Activated CD4-positive, alpha-beta T cell treated with anti-CD3 and anti-CD28 coated beads for 4 hours (primary cell): ENCODE data around the gene ASIC4.

Source experiments
- DNase-seq, 2 donors: peaks; one replicate each; pipeline ENCODE4 v3.0.0-alpha.2; 2020

ASIC4 gene

DNA sequence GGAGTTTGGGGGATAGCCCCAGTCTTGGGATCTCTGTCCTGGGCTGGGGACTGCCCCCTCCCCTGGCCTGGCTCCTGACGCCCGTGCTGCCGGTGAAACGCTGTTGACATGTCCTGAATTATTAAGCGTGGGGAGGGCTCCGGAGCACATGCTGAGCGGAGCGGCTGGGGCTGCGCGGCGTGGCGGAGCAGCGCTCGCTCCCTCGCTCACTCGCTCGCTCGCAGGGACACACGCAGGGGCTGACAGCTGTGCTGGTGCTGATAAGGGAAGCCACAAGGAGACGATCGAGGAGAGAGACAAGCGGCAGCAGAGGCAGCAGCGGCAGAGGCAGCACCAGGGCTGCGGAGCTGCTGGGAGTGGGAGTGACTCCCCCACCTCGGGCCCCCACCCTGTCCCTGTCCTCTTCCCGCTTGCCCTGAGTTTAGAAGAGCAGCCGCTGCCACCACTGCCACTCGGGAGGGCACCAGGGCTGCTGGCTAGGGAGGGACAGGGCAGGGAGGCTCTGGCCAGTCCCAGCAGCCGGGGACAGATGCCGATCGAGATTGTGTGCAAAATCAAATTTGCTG is at the start of gene ASIC4:
Gene ASIC4 (plus strand): TSS at position 287 of the 566 bp plus-strand sequence. CDS start 243 bp downstream, at position 530.
- DNase-seq = no peak

DNA sequence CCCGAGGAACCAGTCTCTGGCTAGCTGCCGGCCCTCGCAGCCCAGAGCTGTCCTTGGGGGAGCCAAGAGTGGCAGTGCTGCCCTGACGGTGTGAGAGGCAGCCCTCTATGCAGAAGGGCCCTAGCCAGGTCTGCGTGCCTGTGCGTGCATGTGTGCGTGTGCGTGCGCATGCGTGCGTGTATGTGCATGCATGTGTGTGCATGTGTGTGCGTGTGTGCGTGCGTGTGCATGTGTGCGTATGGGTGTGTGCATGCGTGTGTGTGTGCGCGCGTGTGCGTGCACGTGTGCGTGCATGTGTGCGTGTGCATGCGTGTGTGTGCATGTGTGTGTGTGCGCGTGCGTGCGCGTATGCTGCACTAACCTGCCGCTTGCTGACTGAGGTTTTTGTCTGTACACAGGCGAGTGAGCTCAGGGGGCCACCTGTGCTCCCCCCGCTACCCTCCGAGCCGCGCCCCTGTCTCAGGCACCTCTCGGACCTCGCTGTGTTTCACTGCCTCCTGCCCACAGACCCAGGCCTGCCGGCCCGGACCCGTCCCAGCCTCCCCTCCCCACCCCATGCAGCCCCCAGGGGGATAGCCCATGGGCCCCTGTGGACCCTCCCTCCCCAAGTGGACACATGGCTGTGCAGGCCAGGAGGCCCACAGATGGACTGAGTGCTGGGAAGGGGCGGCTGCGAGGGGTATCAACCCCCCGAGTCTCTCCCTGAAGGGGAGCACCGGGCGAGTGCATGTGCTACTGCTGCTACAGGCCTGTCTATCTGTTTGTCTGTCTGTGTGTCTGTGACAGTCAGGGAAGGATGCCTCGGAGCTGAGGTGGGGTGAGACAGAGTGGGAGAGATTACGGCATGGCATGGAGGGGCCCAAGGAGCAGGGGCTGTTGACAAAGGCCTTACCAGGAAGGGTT is 48.4 kb upstream of the ASIC4 start:
- no peak for DNase-seq

DNA sequence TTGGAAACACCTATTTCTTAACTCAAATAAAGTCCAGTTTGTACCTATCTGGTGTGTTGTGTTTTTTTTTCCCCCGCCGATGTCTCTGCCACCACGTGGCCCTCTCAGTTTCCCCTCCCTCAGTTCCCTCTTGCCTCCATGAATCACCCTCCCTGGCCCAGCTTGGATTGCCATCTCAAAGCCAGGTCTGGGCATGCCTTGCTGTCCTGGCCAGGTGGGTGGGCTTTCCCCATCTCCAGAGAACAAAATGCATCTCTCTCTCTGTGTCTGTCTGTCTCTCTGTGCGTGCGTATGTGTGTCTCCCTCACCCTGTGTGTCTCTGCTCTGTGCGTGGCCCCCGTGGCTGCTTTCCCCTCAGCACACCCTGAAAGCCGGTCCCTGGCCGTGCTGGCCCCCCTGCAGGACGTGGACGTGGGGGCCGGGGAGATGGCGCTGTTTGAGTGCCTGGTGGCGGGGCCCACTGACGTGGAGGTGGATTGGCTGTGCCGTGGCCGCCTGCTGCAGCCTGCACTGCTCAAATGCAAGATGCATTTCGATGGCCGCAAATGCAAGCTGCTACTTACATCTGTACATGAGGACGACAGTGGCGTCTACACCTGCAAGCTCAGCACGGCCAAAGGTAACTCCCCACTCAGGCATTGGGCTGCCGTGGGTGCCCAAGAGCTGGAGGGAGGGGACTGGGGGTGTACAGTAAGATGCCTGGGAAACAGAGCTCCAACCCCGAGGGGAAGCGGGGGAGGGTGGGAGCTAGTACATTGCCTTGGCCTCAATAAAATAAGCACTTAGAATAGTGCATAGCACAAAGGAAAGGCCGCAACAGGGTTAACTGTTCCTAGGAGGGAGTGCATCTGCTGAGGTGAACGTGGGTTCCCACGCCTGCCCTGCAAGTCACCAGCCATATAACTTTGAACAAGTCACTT is 47.2 kb upstream of the ASIC4 start:
- DNase-seq = no peak

- no peak for DNase-seq
These were observed 46.6 kb upstream of the ASIC4 start for GRCh38 chr2:219467736-219468075.

DNA sequence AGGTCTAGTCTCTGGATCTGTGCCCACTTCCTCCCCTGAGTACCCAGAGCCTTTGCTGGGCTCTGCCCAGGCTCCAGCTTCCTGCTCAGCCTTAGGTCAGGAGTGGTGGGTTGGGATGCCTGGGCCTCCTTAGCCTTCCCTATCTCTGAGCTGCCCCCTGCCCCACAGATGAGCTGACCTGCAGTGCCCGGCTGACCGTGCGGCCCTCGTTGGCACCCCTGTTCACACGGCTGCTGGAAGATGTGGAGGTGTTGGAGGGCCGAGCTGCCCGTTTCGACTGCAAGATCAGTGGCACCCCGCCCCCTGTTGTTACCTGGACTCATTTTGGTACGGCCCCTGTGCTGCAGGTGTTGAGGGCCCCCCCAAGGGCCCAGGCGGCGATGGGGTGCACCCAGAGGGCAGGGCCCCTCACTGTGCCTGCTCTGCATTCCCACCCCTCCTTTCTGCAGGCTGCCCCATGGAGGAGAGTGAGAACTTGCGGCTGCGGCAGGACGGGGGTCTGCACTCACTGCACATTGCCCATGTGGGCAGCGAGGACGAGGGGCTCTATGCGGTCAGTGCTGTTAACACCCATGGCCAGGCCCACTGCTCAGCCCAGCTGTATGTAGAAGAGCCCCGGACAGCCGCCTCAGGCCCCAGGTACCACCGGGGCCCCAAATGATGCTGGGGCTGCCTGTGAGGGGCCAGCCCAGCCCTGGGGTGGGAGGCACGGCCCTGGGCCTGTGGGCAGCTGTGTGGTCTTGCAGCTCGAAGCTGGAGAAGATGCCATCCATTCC is 45.7 kb upstream of the ASIC4 start:
- DNase-seq = no peak

DNA sequence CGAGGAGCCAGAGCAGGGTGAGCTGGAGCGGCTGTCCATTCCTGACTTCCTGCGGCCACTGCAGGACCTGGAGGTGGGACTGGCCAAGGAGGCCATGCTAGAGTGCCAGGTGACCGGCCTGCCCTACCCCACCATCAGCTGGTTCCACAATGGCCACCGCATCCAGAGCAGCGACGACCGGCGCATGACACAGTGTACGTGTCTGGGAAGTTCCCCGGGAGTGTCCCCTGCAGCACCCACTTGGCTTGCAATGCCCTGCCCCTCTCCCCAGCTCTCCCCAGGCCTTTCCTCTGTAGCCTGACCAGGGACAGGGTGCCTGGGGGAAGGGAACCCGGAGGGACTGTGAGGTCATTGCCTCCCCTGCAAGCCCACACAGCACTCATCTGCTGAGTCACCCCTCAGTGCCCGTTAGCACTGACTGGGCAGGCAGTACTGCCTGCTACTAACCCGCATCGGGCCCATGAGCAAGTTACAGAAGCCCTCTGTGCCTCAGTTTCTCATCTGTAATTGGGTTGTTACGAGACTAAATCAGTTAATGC is 45.0 kb upstream of the ASIC4 start:
- DNase-seq = no peak

GRCh38 chr2:219470429-219470828 is 43.9 kb upstream of the ASIC4 start:
- DNase-seq = no peak

DNA sequence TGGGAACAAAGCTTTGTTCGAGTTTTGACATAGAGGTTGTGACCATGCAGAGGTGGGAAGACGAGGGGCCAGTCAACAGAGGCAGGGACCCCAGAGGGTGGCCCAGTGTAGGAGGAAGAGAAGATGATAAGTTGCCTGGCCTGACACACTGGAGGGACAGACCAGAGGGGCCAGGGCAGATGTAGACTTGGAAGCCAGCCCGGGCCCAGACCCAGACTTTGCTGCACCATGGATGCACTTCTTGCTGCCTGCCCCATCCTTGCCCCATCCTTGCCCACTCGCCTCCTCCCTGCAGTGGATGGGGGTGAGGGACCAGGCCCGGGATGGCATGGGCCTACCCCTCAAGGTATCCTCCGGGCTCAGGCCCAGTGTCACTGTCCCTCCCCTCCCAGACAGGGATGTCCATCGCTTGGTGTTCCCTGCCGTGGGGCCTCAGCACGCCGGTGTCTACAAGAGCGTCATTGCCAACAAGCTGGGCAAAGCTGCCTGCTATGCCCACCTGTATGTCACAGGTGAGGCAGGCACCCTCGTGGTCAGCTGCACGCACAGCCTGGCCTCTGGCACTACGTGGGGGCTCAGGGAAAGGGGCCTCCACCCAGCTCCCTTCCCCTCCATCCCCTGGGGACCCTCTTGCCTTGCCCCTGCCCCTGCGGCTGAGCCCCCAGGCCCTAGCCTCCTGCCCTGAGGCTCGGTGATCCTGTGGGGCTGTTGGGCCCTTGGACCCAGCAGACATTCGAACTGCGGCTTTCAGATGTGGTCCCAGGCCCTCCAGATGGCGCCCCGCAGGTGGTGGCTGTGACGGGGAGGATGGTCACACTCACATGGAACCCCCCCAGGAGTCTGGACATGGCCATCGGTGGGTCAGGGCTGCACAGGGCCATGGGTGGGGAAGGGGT is 42.6 kb upstream of the ASIC4 start:
- no peak for DNase-seq

- no peak for DNase-seq
These were observed 41.6 kb upstream of the ASIC4 start for GRCh38 chr2:219472629-219473187.

DNA sequence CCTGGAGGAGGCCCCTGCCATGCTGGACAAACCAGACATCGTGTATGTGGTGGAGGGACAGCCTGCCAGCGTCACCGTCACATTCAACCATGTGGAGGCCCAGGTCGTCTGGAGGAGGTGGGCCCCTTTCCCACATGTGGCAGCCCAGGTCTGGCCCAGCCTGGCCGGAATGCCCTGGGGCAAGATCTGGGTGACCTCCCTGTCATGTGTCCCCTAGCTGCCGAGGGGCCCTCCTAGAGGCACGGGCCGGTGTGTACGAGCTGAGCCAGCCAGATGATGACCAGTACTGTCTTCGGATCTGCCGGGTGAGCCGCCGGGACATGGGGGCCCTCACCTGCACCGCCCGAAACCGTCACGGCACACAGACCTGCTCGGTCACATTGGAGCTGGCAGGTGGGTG is 40.8 kb upstream of the ASIC4 start:
- DNase-seq = no peak

DNA sequence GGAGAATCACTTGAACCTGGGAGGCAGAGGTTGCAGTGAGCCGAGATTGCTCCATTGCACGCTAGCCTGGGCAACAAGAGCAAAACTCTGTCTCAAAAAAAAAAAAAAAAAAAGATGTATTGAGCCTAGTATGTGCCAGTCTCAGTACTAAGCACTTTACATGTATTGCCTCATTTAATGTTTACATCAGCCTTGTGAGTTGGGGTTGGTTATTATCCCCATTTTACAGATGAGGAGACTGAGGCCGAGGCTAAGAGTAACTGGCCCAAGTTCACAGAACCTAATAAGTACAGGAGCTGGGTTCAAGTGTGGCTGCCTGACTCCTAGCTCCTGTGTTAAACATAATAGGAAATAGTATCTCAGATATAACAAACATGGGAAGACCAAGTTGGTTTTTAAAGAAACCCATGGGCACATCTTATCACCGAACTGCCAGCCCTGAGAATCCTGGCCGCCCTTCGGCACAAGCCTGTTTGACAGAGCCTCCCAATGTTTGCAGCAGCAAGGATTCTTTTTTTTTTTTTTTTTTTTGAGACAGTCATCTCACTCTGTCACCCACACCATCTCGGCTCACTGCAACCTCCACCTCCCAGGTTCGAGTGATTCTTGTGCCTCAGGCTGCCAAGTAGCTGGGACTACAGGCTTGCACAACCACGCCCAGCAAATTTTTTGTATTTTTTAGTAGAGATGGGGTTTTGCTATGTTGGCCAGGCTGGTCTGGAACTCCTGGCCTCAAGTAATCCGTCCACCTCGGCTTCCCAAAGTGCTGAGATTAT is 39.8 kb upstream of the ASIC4 start:
- DNase-seq = no peak

DNA sequence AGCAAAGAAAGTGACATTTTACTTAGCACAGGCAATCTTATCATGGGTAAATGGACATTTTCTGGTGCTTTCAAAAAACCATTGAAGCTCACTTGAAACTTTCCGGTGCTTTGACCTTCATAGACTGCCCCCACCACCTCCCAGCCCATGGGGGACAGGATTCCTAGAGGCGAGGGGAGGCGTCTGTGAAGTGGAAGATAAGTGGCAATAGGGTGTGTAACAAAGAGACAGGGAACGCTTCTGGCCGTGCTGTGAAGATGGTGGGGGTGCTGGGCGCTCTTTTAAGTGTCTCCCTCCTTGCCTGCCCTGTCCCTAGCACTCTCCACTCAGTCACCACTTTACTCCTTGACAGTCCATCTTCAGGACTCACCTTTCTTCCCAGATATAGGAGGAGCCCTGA is 39.0 kb upstream of the ASIC4 start:
- DNase-seq = no peak

GRCh38 chr2:219475697-219476651 is 38.3 kb upstream of the ASIC4 start:
- peak; percentile 43 to 50 for DNase-seq

DNA sequence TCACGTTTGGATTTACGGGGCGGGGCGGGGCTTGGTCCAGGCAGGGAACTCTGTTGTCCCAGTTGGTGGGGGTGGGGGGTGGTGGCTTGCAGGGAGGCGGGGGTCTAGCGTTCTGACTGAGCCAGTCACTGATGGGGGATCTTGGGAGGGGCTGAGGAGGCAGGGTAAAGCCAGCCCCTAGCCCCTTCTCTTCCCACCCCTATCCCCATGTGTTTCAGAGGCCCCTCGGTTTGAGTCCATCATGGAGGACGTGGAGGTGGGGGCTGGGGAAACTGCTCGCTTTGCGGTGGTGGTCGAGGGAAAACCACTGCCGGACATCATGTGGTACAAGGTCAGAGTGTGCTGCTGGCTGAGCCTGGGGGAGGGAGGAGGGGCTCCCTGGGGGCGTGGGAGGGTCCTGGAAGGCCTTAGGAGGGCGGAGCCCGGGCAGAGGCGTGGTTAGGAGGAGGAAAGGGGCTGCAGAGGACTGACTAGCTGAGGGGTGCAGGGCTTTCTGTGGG is 37.6 kb upstream of the ASIC4 start:
- DNase-seq = no peak

GRCh38 chr2:219477179-219477578 is 37.1 kb upstream of the ASIC4 start:
- no peak for DNase-seq

DNA sequence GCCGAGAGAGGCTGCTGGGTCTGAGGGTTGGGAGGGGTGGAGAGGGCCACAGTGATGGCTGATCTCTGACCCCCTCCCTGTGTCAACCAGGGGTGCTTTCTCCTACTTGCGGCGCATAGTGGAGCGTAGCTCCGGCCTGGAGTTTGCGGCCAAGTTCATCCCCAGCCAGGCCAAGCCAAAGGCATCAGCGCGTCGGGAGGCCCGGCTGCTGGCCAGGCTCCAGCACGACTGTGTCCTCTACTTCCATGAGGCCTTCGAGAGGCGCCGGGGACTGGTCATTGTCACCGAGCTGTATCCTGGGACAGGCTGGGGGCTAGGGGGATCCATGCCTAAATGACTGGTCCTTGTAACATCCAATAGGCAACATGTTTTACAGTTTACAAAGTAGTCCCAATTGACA is 36.5 kb upstream of the ASIC4 start:
- DNase-seq = no peak

- no peak for DNase-seq
These were observed 35.4 kb upstream of the ASIC4 start for GRCh38 chr2:219478916-219479315.

- no peak for DNase-seq
These were observed 34.3 kb upstream of the ASIC4 start for GRCh38 chr2:219480004-219480403.
